GM08714 (cell line): Measurements from ENCODE around the gene TGFB1.
"Not testable (repeated sequence)": the region's sequence is repeated elsewhere in the genome, so short reads cannot be mapped to it uniquely, and the experiment has no call there.

ENCODE experiments used
- H3K4me3 ChIP-seq: fragments of 200-500 bp; sonication (Bioruptor generic); 2 replicates; pipeline ENCODE4 v1.5.1; 2014; ENCODE audit warnings: mild to moderate bottlenecking, low read length, inconsistent platforms
- ZNF274 ChIP-seq: IDR thresholded peaks from 2 replicates; pipeline ENCODE4 v1.6.1; 2012; ENCODE audit warnings: mild to moderate bottlenecking, low read depth, low read length

Gene TGFB1

GRCh38 chr19:41353466-41354342 is at the start of gene TGFB1:
Gene TGFB1, minus strand, starts transcription at chr19:41353922. Its CDS starts 878 bp downstream, at chr19:41353044.
- TF ChIP-seq ZNF274 = no peak
- H3K4me3 ChIP-seq = peak within 1 kb of the TSS; percentile 78

GRCh38 chr19:41402010-41402409 is 48.3 kb upstream of the TGFB1 start:
- no peak overlapping the region for H3K4me3 ChIP-seq
- TF ChIP-seq ZNF274 = no peak

DNA sequence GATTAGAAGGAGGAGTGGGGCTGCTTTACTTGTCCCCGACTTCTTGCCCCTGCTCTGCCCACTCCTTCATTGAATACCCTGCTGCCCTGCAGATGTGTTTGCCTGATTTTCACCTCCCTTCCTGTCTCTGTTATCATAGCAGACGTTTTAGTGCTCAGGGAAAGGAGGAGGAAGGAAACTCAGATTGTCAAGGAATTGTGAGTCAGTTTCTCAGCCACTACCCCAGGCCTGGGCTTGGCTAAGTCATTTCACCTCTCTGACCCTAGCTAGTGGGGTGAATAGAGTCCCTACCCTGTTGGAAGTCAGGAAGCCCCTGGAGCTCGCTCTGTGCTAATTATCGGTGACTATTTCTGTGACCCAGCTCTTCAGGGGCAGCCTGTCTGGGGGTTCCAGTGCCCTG is 47.8 kb upstream of the TGFB1 start:
- no peak for TF ChIP-seq ZNF274
- no peak overlapping the region for H3K4me3 ChIP-seq

GRCh38 chr19:41399525-41399924 is 45.8 kb upstream of the TGFB1 start:
- H3K4me3 ChIP-seq = no peak overlapping the region
- no peak for TF ChIP-seq ZNF274

GRCh38 chr19:41399091-41399490 is 45.4 kb upstream of the TGFB1 start:
- peak overlapping the region; percentile 99; the same call in 1 of the 2 replicates for H3K4me3 ChIP-seq
- TF ChIP-seq ZNF274 = no peak

GRCh38 chr19:41398598-41398997 is 44.9 kb upstream of the TGFB1 start:
- TF ChIP-seq ZNF274 = no peak
- peak overlapping the region; percentile 99 for H3K4me3 ChIP-seq

DNA sequence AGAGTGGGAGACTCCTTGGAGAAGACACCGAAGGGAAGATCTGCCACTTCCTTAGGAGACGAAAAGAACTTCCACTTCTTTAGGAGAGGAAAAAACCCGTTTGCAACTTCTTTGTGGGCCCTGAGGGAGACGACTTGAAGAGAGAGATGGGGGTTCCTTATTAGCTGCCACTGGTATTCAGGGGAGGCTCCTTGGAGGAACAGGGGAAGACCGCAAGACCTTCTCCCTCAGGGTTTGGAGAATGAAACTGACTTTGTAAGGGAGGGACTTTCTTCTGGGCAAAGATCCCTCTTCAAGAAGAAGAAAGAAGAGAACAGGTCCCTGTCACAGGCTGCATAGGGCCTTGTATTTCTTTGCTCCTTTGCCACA is 44.3 kb upstream of the TGFB1 start:
- no peak for TF ChIP-seq ZNF274
- peak overlapping the region; percentile 99 for H3K4me3 ChIP-seq

- no peak for TF ChIP-seq ZNF274
- H3K4me3 ChIP-seq = peak within 1 kb of the TSS; percentile 99
These were observed 43.6 kb upstream of the TGFB1 start, which contains the start of the genes BCKDHA and EXOSC5 for GRCh38 chr19:41397086-41398049. Gene BCKDHA, plus strand, starts transcription at chr19:41397818. Its CDS starts 10 bp downstream, at chr19:41397828. Gene EXOSC5, minus strand, starts transcription at chr19:41397359. Its CDS starts 31 bp downstream, at chr19:41397328.

- no peak for TF ChIP-seq ZNF274
- H3K4me3 ChIP-seq = no peak overlapping the region
These were observed 41.6 kb upstream of the TGFB1 start for GRCh38 chr19:41395355-41395754.

DNA sequence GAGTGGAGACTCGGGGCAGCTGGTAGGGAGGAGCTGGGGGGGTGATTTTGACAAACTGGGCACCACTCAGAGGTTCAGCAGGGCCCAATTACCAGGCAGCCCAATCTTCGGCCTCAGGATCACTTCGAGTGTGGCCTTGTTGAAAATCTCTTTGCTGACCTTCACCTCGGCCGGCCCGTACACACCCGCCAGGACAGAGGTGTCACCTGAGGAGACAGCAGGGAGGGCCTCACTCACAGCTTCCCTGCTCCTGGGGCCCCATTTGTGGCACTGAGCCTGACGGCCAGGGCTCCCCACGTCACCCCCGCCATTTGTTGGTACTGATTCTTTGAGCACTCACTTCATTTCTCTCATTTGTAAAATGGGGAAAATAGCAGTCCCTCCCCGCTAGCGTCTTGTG is 39.1 kb upstream of the TGFB1 start:
- no peak overlapping the region for H3K4me3 ChIP-seq
- TF ChIP-seq ZNF274 = no peak

GRCh38 chr19:41391618-41392017 is 37.9 kb upstream of the TGFB1 start:
- H3K4me3 ChIP-seq = no peak overlapping the region
- TF ChIP-seq ZNF274 = no peak

DNA sequence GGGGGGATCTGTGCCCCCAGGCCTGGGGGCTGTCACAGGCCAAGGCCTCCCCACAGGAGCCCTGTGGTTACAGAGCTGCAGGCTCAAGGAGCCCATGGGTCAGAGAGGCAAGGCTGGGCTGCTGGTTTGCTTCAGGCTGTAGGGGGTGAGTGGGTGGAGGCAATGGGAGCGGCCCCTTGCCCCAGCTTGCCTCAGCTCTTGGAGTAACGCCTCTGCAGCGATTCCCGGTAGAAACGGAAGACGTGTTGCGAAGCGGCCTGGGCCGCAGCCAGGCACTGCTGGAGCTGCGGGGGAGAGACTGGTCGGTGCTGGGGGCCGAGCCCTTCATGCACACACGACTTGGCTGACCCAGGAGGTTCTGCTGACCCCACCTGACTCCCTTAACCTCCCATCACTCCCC is 32.7 kb upstream of the TGFB1 start:
- no peak for TF ChIP-seq ZNF274
- no peak overlapping the region for H3K4me3 ChIP-seq

DNA sequence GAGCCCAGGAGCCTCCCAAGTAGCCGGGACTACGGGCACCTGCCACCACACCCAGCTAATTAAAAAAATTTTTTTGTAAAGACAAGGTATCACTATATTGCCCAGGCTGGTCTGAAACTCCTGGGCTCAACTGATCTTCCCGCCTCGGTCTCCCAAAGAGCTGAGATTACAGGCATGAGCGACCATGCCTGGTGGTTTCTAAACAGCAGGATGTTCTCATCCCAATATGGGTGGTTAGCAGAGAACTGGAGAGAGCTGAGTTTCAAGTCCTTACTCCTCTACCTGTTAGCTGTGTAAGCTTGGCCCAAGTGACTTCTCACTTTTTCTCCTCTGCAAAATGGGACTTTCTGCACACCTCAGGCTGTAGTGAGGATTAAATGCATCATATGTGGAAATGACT is 30.6 kb upstream of the TGFB1 start:
- H3K4me3 ChIP-seq = no peak overlapping the region
- TF ChIP-seq ZNF274 = no peak

DNA sequence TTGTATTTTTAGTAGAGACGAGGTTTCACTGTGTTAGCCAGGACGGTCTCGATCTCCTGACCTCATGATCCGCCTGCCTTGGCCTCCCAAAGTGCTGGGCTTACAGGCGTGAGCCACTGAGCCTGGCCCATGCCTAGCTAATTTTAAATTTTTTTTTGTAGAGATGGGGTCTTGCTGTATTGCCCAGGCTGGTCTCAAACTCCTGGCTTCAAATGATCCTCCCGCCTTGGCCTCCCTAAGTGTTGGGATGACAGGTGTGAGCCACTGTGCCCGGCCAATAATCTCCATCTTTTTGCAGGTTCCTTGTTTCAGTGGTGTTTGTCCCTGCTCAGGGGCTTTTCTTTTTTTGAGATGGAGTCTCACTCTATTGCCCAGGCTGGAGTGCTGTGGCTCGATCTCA is 27.8 kb upstream of the TGFB1 start:
- H3K4me3 ChIP-seq = not testable (repeated sequence)
